ENCODE measurements around the gene MAST2. TPM values are rescaled to one million over a fixed set of nuclear protein-coding genes. Genes with fewer than 3 reads are reported as not detected.

Gene MAST2
- total and polyA plus RNA-seq, 2 of the 13 experiments (the other 11 are each of a cell fraction or from before 2014, with no cell fraction given): 15.3 to 23.0 TPM

GRCh38 chr1:45867697-45868348, 64.4 kb downstream of the MAST2 start (continued):
- 0 out of 2 replicates have a peak, but pooled peaks have one; percentile 21 for TF ChIP-seq ZMYM4 (CRISPR knock-in tag; IDR thresholded peaks at IDR 0.05)
- TF ChIP-seq ZFP91 (CRISPR knock-in tag; IDR thresholded peaks at IDR 0.05; ENCODE audit: borderline replicate concordance): no peak
- no peak for TF ChIP-seq ZNF709 (CRISPR knock-in tag; IDR thresholded peaks at IDR 0.05)
- no peak for TF ChIP-seq ZNF354B (CRISPR knock-in tag; IDR thresholded peaks at IDR 0.05)
- peak; percentile 17; the same call in 1 of the 2 replicates for TF ChIP-seq ZNF646 (CRISPR knock-in tag; IDR thresholded peaks at IDR 0.05)
- TF ChIP-seq ZNF839 (CRISPR knock-in tag; IDR thresholded peaks at IDR 0.05; ENCODE audit: borderline replicate concordance): no peak
- TF ChIP-seq AHDC1 (CRISPR knock-in tag; IDR thresholded peaks at IDR 0.05; ENCODE audit: borderline replicate concordance): peak; percentile 65; the same call in 1 of the 2 replicates

Data from HepG2 (cell line).